ENCODE results near the gene OR2T29. TPM values are rescaled to one million over a fixed set of nuclear protein-coding genes. Genes with fewer than 3 reads are reported as not detected.
"Not testable (repeated sequence)": the region's sequence is repeated elsewhere in the genome, so short reads cannot be mapped to it uniquely, and the experiment has no call there.

OR2T29 gene
- total RNA-seq, 1 donor from 2014 or later, result not detected

- no peak for DNase-seq (ENCODE audit: low read depth in 2 of 2)
These were observed 40.7 kb downstream of the OR2T29 start for GRCh38 chr1:248521856-248522255.

DNA sequence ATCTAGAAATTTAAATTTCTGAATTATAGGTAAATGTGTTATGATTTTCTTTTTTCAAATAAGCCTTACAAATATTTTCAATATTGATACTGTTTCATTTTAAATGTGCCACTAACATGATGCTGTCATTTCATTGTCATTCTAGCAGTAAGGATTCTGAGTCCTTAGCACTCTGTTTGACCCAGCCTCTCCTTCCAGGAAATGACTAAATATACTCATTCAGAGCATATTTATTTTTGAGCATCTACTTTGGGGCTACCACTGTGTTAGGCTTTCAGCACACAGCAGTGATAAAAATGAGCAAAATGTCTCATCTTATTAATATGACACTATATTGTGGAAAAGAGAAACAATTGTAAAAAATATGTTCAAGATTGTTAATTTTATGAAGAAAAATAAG lies 52.4 kb downstream of the OR2T29 start:
- DNase-seq (ENCODE audit: low read depth in 2 of 2), result not testable (repeated sequence)

GRCh38 chr1:248507773-248508172 lies 54.8 kb downstream of the OR2T29 start, which contains the start of gene OR2G6:
Gene OR2G6 (plus strand): TSS chr1:248508073. CDS start chr1:248521647, 13,574 bp downstream.
- DNase-seq (ENCODE audit: low read depth in 2 of 2), result not testable (repeated sequence)

Other genes starting within 250 kb of the OR2T29 start
- gene OR2M7, start 238.2 kb downstream of the OR2T29 start, total RNA-seq, result not detected in 2 replicates
- gene OR14C36, start 214.0 kb downstream of the OR2T29 start, total RNA-seq, result not detected in 2 replicates
- gene OR2T4, start 201.1 kb downstream of the OR2T29 start, total RNA-seq, result not detected in 2 replicates
- gene OR2T6, start 187.0 kb downstream of the OR2T29 start, total RNA-seq, result not detected in 2 replicates
- gene OR2T1, start 159.7 kb downstream of the OR2T29 start, total RNA-seq, result not detected in 2 replicates
- not detected in 2 replicates for gene OR2T2, start 117.1 kb downstream of the OR2T29 start, total RNA-seq
- gene OR2T3, start 89.4 kb downstream of the OR2T29 start, total RNA-seq, result not detected in 2 replicates
- not detected in 2 replicates for gene OR2T5, start 74.2 kb downstream of the OR2T29 start, total RNA-seq
- gene OR2G6, start 54.7 kb downstream of the OR2T29 start, total RNA-seq, result not detected in 2 replicates
- gene OR2T34, start 12.0 kb upstream of the OR2T29 start, total RNA-seq, result not detected in 2 replicates
- not detected in 2 replicates for gene OR2T10, start 34.9 kb upstream of the OR2T29 start, total RNA-seq
- gene OR2T11, start 72.3 kb upstream of the OR2T29 start, total RNA-seq, result not detected in 2 replicates
- not detected in 2 replicates for gene OR2T35, start 82.5 kb upstream of the OR2T29 start, total RNA-seq
- gene OR2T27, start 92.8 kb upstream of the OR2T29 start, total RNA-seq, result not detected in 2 replicates
- not detected in 2 replicates for gene OR14I1, start 140.0 kb upstream of the OR2T29 start, total RNA-seq
- not detected in 2 replicates for gene LYPD8, start 193.0 kb upstream of the OR2T29 start, total RNA-seq

Data from dermis microvascular lymphatic vessel endothelial cell (primary cell).